Brain microvascular endothelial cell (primary cell): ENCODE data around the gene CHAC1.

Experiments used
- DNase-seq: peaks from one replicate; pipeline ENCODE4 v3.0.0-alpha.2; 2020
- H3K27ac ChIP-seq: fragments of 250-450 bp; sonication (Bioruptor Pico); 2 replicates; pipeline ENCODE4 v1.5.1; 2020; ENCODE audit warnings: mild to moderate bottlenecking, moderate library complexity
- H3K27me3 ChIP-seq: fragments of 250-450 bp; sonication (Bioruptor Pico); replicated peaks from 2 replicates; pipeline ENCODE4 v1.5.1; 2020; ENCODE audit warnings: mild to moderate bottlenecking
- H3K36me3 ChIP-seq: fragments of 250-450 bp; sonication (Bioruptor Pico); replicated peaks from 2 replicates; pipeline ENCODE4 v1.5.1; 2020; ENCODE audit warnings: mild to moderate bottlenecking
- H3K4me3 ChIP-seq: 2 replicates; pipeline ENCODE4 v1.5.1; 2011; ENCODE audit warnings: low read depth, mild to moderate bottlenecking, control low read depth, low read length, moderate library complexity
- CTCF ChIP-seq: IDR thresholded peaks from 2 replicates; pipeline ENCODE4 v1.5.1; 2011; ENCODE audit warnings: low read depth, mild to moderate bottlenecking, moderate library complexity, low read length, control low read depth, inconsistent platforms; ENCODE audit errors: missing control alignments
- in situ Hi-C: cut with HindIII; loops from 2 replicates; pipeline ENCODE4 v1.10.0; 2017; ENCODE audit warnings: low sequenced_read_pairs, low pct_ligation_motif_present

The CHAC1 gene

GRCh38 chr15:40955930-40956540, 2.8 kb downstream of the CHAC1 start:
- Histone ChIP-seq H3K36me3 (no peaks in the 10 kb centered on the region), H3K27me3 (no peaks in the 10 kb centered on the region), H3K4me3 (no peak overlapping the region), H3K27ac (no peak overlapping the region)
- TF ChIP-seq CTCF = no peak
- DNase-seq = peak; percentile 29
- in situ Hi-C loops = no loop called here

DNA sequence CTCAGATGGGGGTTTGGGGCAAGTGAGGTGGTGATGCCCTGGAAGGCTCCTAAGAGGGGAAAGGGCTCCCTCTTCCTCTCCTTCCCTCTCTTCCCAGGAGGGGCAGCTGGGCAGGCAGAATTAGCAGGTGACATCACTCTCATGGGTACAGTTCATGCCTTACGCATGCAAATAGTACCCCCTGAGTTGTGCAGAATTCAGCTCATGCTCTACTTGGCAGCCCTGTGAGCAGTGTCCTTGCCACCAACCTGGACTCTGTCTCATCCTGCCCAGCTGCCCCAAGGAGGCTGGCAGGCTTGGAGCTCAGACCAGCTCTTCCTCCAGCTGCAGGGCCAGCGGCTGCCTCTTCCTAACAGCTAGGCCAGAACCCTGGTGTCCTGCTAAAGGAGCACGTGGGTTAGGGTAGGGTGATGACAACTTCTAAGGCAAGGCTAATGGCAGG, 3.3 kb downstream of the CHAC1 start:
- Histone ChIP-seq H3K27me3 (no peaks in the 10 kb centered on the region), H3K27ac (no peak overlapping the region), H3K36me3 (no peaks in the 10 kb centered on the region), H3K4me3 (no peak overlapping the region)
- in situ Hi-C loops = no loop called here
- TF ChIP-seq CTCF = no peak
- no peak for DNase-seq

GRCh38 chr15:40957041-40957555, 3.8 kb downstream of the CHAC1 start:
- no peaks in the 10 kb centered on the region for H3K36me3 ChIP-seq
- H3K27me3 ChIP-seq = no peaks in the 10 kb centered on the region
- DNase-seq = no peak
- in situ Hi-C loops = no loop called here
- no peak overlapping the region for H3K4me3 ChIP-seq
- no peak for TF ChIP-seq CTCF
- H3K27ac ChIP-seq = no peak overlapping the region

- H3K4me3 ChIP-seq = no peak overlapping the region
- in situ Hi-C loops = no loop called here
- H3K27me3 ChIP-seq = no peaks in the 10 kb centered on the region
- no peak overlapping the region for H3K27ac ChIP-seq
- TF ChIP-seq CTCF = no peak
- no peaks in the 10 kb centered on the region for H3K36me3 ChIP-seq
- DNase-seq = no peak
Observed at GRCh38 chr15:40957581-40958051, 4.3 kb downstream of the CHAC1 start.

GRCh38 chr15:40958146-40958545, 4.9 kb downstream of the CHAC1 start:
- DNase-seq = no peak
- Histone ChIP-seq H3K36me3 (no peaks in the 10 kb centered on the region), H3K4me3 (no peak overlapping the region), H3K27ac (no peak overlapping the region), H3K27me3 (no peaks in the 10 kb centered on the region)
- no peak for TF ChIP-seq CTCF
- in situ Hi-C loops = no loop called here

DNA sequence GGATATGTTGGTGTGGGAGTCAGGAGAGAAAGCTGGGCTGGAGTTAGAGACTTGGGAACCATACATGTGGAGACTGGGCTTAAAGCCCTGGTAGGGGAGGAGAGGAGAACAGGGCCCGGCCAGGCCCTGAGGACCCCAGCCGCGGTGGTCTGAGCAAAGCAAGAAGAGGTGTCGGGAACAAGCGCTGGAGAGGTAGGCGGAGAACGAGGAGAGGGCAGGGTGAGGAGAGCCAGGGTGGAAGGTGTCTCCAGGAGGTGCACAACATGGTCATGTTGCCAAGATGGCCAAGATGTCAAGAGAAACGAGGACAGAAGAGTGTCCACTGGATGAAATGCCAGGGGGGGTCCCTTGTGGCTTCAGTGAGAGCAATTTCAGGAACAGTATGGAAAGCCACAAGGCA, 5.5 kb downstream of the CHAC1 start:
- no peak overlapping the region for H3K27ac ChIP-seq
- in situ Hi-C loops = no loop called here
- no peak overlapping the region for H3K4me3 ChIP-seq
- DNase-seq = no peak
- no peak for TF ChIP-seq CTCF
- H3K36me3 ChIP-seq = no peaks in the 10 kb centered on the region
- H3K27me3 ChIP-seq = no peaks in the 10 kb centered on the region
